Activated naive CD4-positive, alpha-beta T cell treated with anti-CD3 and anti-CD28 coated beads, Interleukin-2, amount 50 U/mL, for 24 hours (primary cell): Measurements from ENCODE around the gene LYST.

Experiments used
- H3K27ac Mint-ChIP-seq: one replicate; pipeline ENCODE4 v1.8.0; 2021; ENCODE audit warnings: mild to moderate bottlenecking, mixed read lengths
- H3K27me3 Mint-ChIP-seq: one replicate; pipeline ENCODE4 v1.8.0; 2021; ENCODE audit warnings: mixed read lengths
- H3K36me3 Mint-ChIP-seq: one replicate; pipeline ENCODE4 v1.8.0; 2021; ENCODE audit warnings: mixed read lengths
- H3K4me1 Mint-ChIP-seq: one replicate; pipeline ENCODE4 v1.8.0; 2021; ENCODE audit warnings: mixed read lengths
- H3K4me3 Mint-ChIP-seq: one replicate; pipeline ENCODE4 v1.8.0; 2021; ENCODE audit warnings: mild to moderate bottlenecking, mixed read lengths
- H3K9me3 Mint-ChIP-seq: one replicate; pipeline ENCODE4 v1.8.0; 2021; ENCODE audit warnings: mixed read lengths

Gene LYST

GRCh38 chr1:235741294-235741693 lies 125.4 kb downstream of the LYST start:
- H3K4me1 Mint-ChIP-seq = no peaks in the 10 kb centered on the region
- no peak overlapping the region for H3K4me3 Mint-ChIP-seq
- no peak overlapping the region for H3K27ac Mint-ChIP-seq
- no peaks in the 10 kb centered on the region for H3K9me3 Mint-ChIP-seq
- peaks cover 38% of the 10 kb centered on the region for H3K36me3 Mint-ChIP-seq
- no peaks in the 10 kb centered on the region for H3K27me3 Mint-ChIP-seq

- Mint-ChIP-seq H3K27ac (no peak overlapping the region), H3K9me3 (no peaks in the 10 kb centered on the region), H3K4me1 (no peaks in the 10 kb centered on the region), H3K36me3 (peaks cover 31% of the 10 kb centered on the region), H3K27me3 (no peaks in the 10 kb centered on the region), H3K4me3 (no peak overlapping the region)
Measured at GRCh38 chr1:235739631-235740030, 127.1 kb downstream of the LYST start.

- Mint-ChIP-seq H3K4me3 (no peak overlapping the region), H3K4me1 (no peaks in the 10 kb centered on the region), H3K36me3 (peaks cover 27% of the 10 kb centered on the region), H3K27ac (no peak overlapping the region), H3K9me3 (no peaks in the 10 kb centered on the region), H3K27me3 (no peaks in the 10 kb centered on the region)
Measured at GRCh38 chr1:235739124-235739523, 127.6 kb downstream of the LYST start.

GRCh38 chr1:235737751-235738150 lies 129.0 kb downstream of the LYST start:
- H3K36me3 Mint-ChIP-seq = peaks cover 24% of the 10 kb centered on the region
- H3K27ac Mint-ChIP-seq = no peak overlapping the region
- no peaks in the 10 kb centered on the region for H3K9me3 Mint-ChIP-seq
- no peaks in the 10 kb centered on the region for H3K4me1 Mint-ChIP-seq
- no peak overlapping the region for H3K4me3 Mint-ChIP-seq
- H3K27me3 Mint-ChIP-seq = no peaks in the 10 kb centered on the region

GRCh38 chr1:235736263-235736662 lies 130.4 kb downstream of the LYST start:
- Mint-ChIP-seq H3K4me1 (no peaks in the 10 kb centered on the region), H3K36me3 (peaks cover 18% of the 10 kb centered on the region), H3K9me3 (no peaks in the 10 kb centered on the region), H3K4me3 (no peak overlapping the region), H3K27ac (no peak overlapping the region), H3K27me3 (no peaks in the 10 kb centered on the region)

- H3K9me3 Mint-ChIP-seq = no peaks in the 10 kb centered on the region
- H3K27me3 Mint-ChIP-seq = no peaks in the 10 kb centered on the region
- peaks cover 17% of the 10 kb centered on the region for H3K36me3 Mint-ChIP-seq
- no peak overlapping the region for H3K27ac Mint-ChIP-seq
- H3K4me3 Mint-ChIP-seq = no peak overlapping the region
- no peaks in the 10 kb centered on the region for H3K4me1 Mint-ChIP-seq
Measured at GRCh38 chr1:235735621-235736020, 131.1 kb downstream of the LYST start.

- H3K4me1 Mint-ChIP-seq = no peaks in the 10 kb centered on the region
Measured at GRCh38 chr1:235734335-235734734, 132.4 kb downstream of the LYST start.

GRCh38 chr1:235730007-235730406 lies 136.7 kb downstream of the LYST start:
- no peaks in the 10 kb centered on the region for H3K36me3 Mint-ChIP-seq
- no peaks in the 10 kb centered on the region for H3K27me3 Mint-ChIP-seq
- H3K27ac Mint-ChIP-seq = no peak overlapping the region
- no peak overlapping the region for H3K4me3 Mint-ChIP-seq
- H3K4me1 Mint-ChIP-seq = no peaks in the 10 kb centered on the region
- no peaks in the 10 kb centered on the region for H3K9me3 Mint-ChIP-seq

More at GRCh38 chr1:235734335-235734734, 132.4 kb downstream of the LYST start:
- Mint-ChIP-seq H3K36me3 (peaks cover 8% of the 10 kb centered on the region), H3K27me3 (no peaks in the 10 kb centered on the region), H3K27ac (no peak overlapping the region), H3K4me3 (no peak overlapping the region), H3K9me3 (no peaks in the 10 kb centered on the region)

- Mint-ChIP-seq H3K36me3 (no peaks in the 10 kb centered on the region), H3K27ac (no peak overlapping the region), H3K4me1 (no peaks in the 10 kb centered on the region), H3K27me3 (no peaks in the 10 kb centered on the region), H3K4me3 (no peak overlapping the region), H3K9me3 (no peaks in the 10 kb centered on the region)
Measured at GRCh38 chr1:235726557-235726956, 140.1 kb downstream of the LYST start.

- no peak overlapping the region for H3K4me3 Mint-ChIP-seq
- no peaks in the 10 kb centered on the region for H3K27me3 Mint-ChIP-seq
- no peaks in the 10 kb centered on the region for H3K9me3 Mint-ChIP-seq
- H3K36me3 Mint-ChIP-seq = peaks cover 3% of the 10 kb centered on the region
- no peaks in the 10 kb centered on the region for H3K4me1 Mint-ChIP-seq
- H3K27ac Mint-ChIP-seq = no peak overlapping the region
Measured at GRCh38 chr1:235725434-235725833, 141.3 kb downstream of the LYST start.

- H3K9me3 Mint-ChIP-seq = no peaks in the 10 kb centered on the region
- no peak overlapping the region for H3K27ac Mint-ChIP-seq
- no peak overlapping the region for H3K4me3 Mint-ChIP-seq
- H3K4me1 Mint-ChIP-seq = no peaks in the 10 kb centered on the region
- no peaks in the 10 kb centered on the region for H3K27me3 Mint-ChIP-seq
- H3K36me3 Mint-ChIP-seq = peaks cover 5% of the 10 kb centered on the region
Measured at GRCh38 chr1:235724730-235725129, 142.0 kb downstream of the LYST start.

- no peak overlapping the region for H3K4me3 Mint-ChIP-seq
- no peaks in the 10 kb centered on the region for H3K4me1 Mint-ChIP-seq
- peaks cover 9% of the 10 kb centered on the region for H3K36me3 Mint-ChIP-seq
- H3K27me3 Mint-ChIP-seq = no peaks in the 10 kb centered on the region
- no peaks in the 10 kb centered on the region for H3K9me3 Mint-ChIP-seq
- no peak overlapping the region for H3K27ac Mint-ChIP-seq
Measured at GRCh38 chr1:235722858-235723257, 143.8 kb downstream of the LYST start.

- Mint-ChIP-seq H3K27me3 (no peaks in the 10 kb centered on the region), H3K27ac (no peak overlapping the region), H3K4me1 (no peaks in the 10 kb centered on the region), H3K9me3 (no peaks in the 10 kb centered on the region), H3K4me3 (no peak overlapping the region), H3K36me3 (peaks cover 11% of the 10 kb centered on the region)
Measured at GRCh38 chr1:235721982-235722381, 144.7 kb downstream of the LYST start.

- H3K36me3 Mint-ChIP-seq = peaks cover 17% of the 10 kb centered on the region
- H3K4me3 Mint-ChIP-seq = no peak overlapping the region
- H3K4me1 Mint-ChIP-seq = no peaks in the 10 kb centered on the region
- no peaks in the 10 kb centered on the region for H3K9me3 Mint-ChIP-seq
- no peak overlapping the region for H3K27ac Mint-ChIP-seq
- no peaks in the 10 kb centered on the region for H3K27me3 Mint-ChIP-seq
Measured at GRCh38 chr1:235720544-235720943, 146.2 kb downstream of the LYST start.

- no peaks in the 10 kb centered on the region for H3K27me3 Mint-ChIP-seq
Measured at GRCh38 chr1:235714205-235714897, 152.4 kb downstream of the LYST start.

GRCh38 chr1:235712812-235713211 lies 153.9 kb downstream of the LYST start:
- no peaks in the 10 kb centered on the region for H3K27me3 Mint-ChIP-seq
- no peaks in the 10 kb centered on the region for H3K4me1 Mint-ChIP-seq
- peaks cover 32% of the 10 kb centered on the region for H3K36me3 Mint-ChIP-seq
- H3K9me3 Mint-ChIP-seq = no peaks in the 10 kb centered on the region
- H3K4me3 Mint-ChIP-seq = no peak overlapping the region
- H3K27ac Mint-ChIP-seq = no peak overlapping the region

More at GRCh38 chr1:235714205-235714897, 152.4 kb downstream of the LYST start:
- H3K36me3 Mint-ChIP-seq = peaks cover 25% of the 10 kb centered on the region
- H3K4me1 Mint-ChIP-seq = no peaks in the 10 kb centered on the region
- H3K27ac Mint-ChIP-seq = no peak overlapping the region
- H3K4me3 Mint-ChIP-seq = no peak overlapping the region
- H3K9me3 Mint-ChIP-seq = no peaks in the 10 kb centered on the region

GRCh38 chr1:235710687-235711086 lies 156.0 kb downstream of the LYST start:
- Mint-ChIP-seq H3K4me3 (no peak overlapping the region), H3K27me3 (no peaks in the 10 kb centered on the region), H3K9me3 (no peaks in the 10 kb centered on the region), H3K36me3 (peaks cover 29% of the 10 kb centered on the region), H3K4me1 (no peaks in the 10 kb centered on the region), H3K27ac (no peak overlapping the region)
